ENCODE results near the gene STYXL2.

- TF ChIP-seq CTCF (IDR thresholded peaks at IDR 0.05; ENCODE audit: low read depth, low read length) (no peak), MYC (IDR thresholded peaks at IDR 0.05; ENCODE audit: low read depth, low read length) (no peak), POLR2A (IDR thresholded peaks at IDR 0.05; ENCODE audit: extremely low read depth, insufficient read length) (no peak), MAX (IDR thresholded peaks at IDR 0.05; ENCODE audit: low read depth, low read length) (no peak)
These were observed 9.2 kb downstream of the STYXL2 start for GRCh38 chr1:167102906-167103573.
